Chondrocyte (in vitro differentiated cells): ENCODE data around the gene METTL25B. TPM values are rescaled to one million over a fixed set of nuclear protein-coding genes. Genes with fewer than 3 reads are reported as not detected.

Source experiments
- DNase-seq: peaks from one replicate; pipeline ENCODE4 v3.0.0; 2021; ENCODE audit warnings: mixed read lengths, low spot score
- H3K27ac Mint-ChIP-seq: one replicate; pipeline ENCODE4 v1.8.0; 2021; ENCODE audit warnings: mild to moderate bottlenecking, moderate library complexity, mixed read lengths; ENCODE audit not compliant: unreplicated experiment
- H3K27me3 Mint-ChIP-seq: 2 replicates; pipeline ENCODE4 v1.8.0; 2021; ENCODE audit warnings: low read depth, mixed read lengths
- H3K36me3 Mint-ChIP-seq: 2 replicates; pipeline ENCODE4 v1.8.0; 2021; ENCODE audit warnings: low read depth, mixed read lengths
- H3K4me1 Mint-ChIP-seq: 2 replicates; pipeline ENCODE4 v1.8.0; 2021; ENCODE audit warnings: low read depth, mild to moderate bottlenecking, mixed read lengths
- H3K4me3 Mint-ChIP-seq: one replicate; pipeline ENCODE4 v1.8.0; 2021; ENCODE audit warnings: mild to moderate bottlenecking, moderate library complexity, mixed read lengths; ENCODE audit not compliant: unreplicated experiment
- H3K9me3 Mint-ChIP-seq: 2 replicates; pipeline ENCODE4 v1.8.0; 2021; ENCODE audit warnings: low read depth, mixed read lengths
- total RNA-seq: library from RNA; stranded (reverse); gene quantifications from 3 replicates; pipeline ENCODE4 v1.2.1, GENCODE V29; 2021
- TF ChIP-seq, protein P1 (sequence below): fragments of 200-600 bp; sonication (generic); IDR thresholded peaks from 2 replicates; pipeline ENCODE4 v1.5.0; 2021; ENCODE audit warnings: antibody characterized with exemption, mild to moderate bottlenecking, moderate library complexity

METTL25B gene
- total RNA-seq, 1 donor from 2014 or later: 11.4 TPM

DNA sequence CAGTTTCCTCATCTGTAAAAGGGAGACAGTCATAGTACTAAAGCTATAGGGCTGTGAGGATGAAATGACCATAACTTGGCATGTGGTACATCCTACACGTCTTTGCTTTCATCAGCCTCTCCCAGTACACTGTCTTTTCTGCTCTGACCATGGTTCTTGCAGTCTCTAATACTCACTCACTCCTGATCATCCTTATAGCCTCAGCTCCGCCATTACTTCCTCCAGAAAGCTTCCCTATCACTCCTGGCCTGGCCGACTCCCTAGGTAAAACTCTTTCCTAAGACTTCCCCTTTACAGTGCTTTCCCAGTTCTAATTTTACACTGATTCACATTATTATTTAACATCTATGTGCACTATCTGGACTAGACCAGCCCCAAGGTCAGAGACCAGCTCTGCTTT is 17.6 kb downstream of the METTL25B start:
- Mint-ChIP-seq H3K27ac (peak overlapping the region; percentile 99), H3K9me3 (no peaks in the 10 kb centered on the region), H3K36me3 (peaks cover 16% of the 10 kb centered on the region), H3K4me1 (peaks cover 68% of the 10 kb centered on the region), H3K27me3 (no peaks in the 10 kb centered on the region), H3K4me3 (peak overlapping the region; percentile 77)
- TF ChIP-seq, protein P1, sequence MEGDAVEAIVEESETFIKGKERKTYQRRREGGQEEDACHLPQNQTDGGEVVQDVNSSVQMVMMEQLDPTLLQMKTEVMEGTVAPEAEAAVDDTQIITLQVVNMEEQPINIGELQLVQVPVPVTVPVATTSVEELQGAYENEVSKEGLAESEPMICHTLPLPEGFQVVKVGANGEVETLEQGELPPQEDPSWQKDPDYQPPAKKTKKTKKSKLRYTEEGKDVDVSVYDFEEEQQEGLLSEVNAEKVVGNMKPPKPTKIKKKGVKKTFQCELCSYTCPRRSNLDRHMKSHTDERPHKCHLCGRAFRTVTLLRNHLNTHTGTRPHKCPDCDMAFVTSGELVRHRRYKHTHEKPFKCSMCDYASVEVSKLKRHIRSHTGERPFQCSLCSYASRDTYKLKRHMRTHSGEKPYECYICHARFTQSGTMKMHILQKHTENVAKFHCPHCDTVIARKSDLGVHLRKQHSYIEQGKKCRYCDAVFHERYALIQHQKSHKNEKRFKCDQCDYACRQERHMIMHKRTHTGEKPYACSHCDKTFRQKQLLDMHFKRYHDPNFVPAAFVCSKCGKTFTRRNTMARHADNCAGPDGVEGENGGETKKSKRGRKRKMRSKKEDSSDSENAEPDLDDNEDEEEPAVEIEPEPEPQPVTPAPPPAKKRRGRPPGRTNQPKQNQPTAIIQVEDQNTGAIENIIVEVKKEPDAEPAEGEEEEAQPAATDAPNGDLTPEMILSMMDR: no peak
- DNase-seq: peak; percentile 22

DNA sequence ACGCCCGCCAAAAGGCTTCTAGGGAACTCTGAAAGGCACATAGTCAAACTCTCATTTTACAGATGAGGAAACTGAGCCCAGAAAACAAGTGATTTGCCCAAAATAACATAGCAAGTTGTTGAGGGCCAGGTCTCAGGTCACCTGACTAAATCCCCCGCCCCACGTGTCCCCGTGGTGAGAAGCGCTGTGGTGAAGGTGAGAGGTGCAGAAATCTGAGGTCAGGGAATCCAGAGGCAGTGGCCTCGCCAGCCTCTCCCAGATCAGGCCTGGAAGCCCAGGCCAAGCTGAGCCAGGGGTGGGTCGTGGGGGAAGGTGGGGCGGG is 18.1 kb downstream of the METTL25B start:
- Mint-ChIP-seq H3K4me3 (peak overlapping the region; percentile 77), H3K4me1 (peaks cover 63% of the 10 kb centered on the region), H3K9me3 (no peaks in the 10 kb centered on the region), H3K27ac (peak overlapping the region; percentile 99), H3K36me3 (peaks cover 16% of the 10 kb centered on the region), H3K27me3 (no peaks in the 10 kb centered on the region)
- TF ChIP-seq, protein P1: no peak
- no peak for DNase-seq

DNA sequence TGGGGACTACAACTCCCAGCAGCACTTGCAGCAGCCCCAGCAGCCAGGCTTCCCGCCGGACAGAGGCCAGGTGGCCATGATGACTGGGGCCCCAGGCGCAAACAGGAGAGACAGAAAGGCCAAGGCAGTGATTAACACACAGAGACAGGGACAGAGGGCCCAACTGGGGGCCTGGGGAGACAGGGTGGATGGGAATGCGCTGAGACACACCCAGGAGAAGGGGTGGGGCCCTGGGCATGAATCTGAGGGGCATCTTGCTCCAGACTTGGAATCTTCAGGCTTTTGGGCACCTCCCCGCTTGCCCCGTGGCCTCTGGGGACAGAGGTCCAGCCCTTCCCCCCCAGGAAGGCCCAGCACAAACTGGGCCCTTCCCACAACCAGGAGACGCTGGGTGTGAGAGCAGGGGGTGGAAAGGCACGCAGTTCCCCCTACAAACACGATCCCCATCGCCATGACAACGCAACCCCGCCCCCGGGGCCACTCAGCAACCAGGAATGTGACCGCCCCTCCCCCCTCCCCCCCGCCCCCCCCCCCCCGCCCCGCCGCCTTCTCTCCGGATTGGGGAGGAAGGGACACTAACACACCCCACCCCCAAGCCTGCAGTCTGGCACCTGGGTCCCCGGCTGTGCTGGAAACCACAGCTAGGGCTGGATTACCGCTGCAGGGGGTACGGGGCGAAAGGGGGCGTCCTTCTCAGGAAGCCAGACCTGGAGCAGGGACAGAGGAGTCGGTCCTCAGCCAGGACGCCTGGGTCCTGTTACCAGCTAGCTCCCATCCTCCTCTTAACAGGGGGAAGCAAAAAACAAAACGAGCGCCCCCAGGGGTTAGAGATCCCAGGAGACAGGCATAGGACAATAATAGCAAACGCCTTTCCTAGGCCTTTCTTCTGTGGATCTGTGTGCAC is 18.7 kb downstream of the METTL25B start:
- Mint-ChIP-seq H3K27ac (peak overlapping the region; percentile 99), H3K4me1 (peaks cover 57% of the 10 kb centered on the region), H3K27me3 (no peaks in the 10 kb centered on the region), H3K9me3 (no peaks in the 10 kb centered on the region), H3K4me3 (peak overlapping the region; percentile 79), H3K36me3 (peaks cover 16% of the 10 kb centered on the region)
- peak; percentile 97 for DNase-seq
- TF ChIP-seq, protein P1: peak; percentile 53

DNA sequence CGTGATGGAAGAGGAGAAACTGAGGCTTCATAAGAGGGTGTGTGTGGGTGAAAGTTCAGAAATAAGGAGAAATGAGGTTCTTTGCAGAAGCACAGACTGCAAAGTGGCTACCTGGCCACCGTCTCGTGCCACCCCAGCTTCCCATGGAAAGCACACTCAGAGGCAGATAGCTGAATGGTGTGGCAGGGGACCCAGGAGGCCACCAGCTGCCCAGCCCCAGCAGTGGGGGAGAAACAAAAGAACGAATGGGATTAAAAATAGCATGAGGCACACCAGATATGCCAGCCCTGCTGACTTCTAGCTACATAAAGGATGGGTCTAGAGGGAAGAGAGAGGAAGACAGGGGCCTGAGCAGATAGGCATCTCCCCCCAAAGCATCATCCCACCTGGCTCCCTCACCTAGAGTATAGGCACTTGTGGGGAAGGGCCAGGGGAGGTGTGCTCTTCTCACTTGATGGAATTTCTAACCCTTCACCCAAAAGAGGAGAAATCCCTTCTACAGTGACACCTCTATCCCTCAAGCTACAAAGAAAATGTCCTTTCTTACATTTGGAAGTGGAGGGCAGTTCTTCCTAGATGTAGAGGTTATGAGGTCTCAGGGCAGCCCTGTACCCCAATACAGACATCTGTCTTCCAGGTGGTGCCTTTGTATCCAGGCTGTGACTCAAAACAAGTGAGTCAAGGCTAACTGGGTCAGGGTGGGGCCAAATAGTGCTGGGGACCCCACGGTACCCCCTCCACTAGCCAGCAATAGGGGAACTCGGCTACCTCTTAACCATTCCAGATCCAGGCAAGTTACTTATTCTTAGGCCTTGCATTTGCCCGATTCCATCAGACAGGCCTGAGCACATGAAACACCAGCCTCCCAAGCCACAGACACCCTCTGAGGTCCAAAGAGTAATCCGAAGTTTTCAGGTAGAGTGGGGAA is 19.7 kb downstream of the METTL25B start:
- Mint-ChIP-seq H3K27ac (peak overlapping the region; percentile 99), H3K36me3 (peaks cover 14% of the 10 kb centered on the region), H3K4me3 (peak overlapping the region; percentile 79), H3K9me3 (no peaks in the 10 kb centered on the region), H3K4me1 (peaks cover 64% of the 10 kb centered on the region), H3K27me3 (no peaks in the 10 kb centered on the region)
- TF ChIP-seq, protein P1: no peak
- DNase-seq: peak; percentile 36
